Fibroblast of the conjunctiva (primary cell): Measurements from ENCODE around the gene INTS3.
"Not testable (repeated sequence)": the region's sequence is repeated elsewhere in the genome, so short reads cannot be mapped to it uniquely, and the experiment has no call there.

Experiments used
- DNase-seq: peaks from one replicate; pipeline ENCODE4 v3.0.0-alpha.2; 2010; ENCODE audit warnings: low read depth

INTS3 gene

DNA sequence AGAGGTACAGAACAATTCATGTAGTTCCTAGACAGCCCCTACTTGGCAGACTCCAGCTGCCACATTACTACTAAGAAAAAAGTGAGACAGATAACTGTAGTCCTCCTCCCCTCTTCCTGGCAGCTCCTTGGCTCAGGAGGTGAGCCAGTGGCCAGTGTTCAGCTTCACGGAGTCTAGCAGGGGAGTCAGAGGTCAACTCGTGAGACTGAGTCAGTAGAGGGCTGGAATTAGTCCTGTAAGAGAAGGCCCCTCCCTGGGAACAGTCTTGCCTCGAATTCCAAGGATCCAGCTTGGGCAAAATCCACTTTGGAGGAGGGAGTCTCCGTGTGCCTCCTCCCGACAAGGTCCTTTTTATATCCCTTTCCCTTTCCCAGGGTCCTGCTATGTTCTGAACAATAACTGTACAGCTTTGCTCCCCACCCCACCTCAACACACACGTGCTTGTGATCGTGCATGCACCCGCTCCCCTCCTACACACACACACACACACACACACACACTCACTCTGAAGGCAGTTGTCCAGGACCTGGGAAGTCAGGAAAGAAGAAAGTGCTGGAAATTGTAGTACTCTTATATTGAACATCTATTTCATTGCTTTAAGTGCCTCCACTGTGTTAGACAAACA is 24.8 kb downstream of the INTS3 start:
- peak; percentile 20 for DNase-seq

DNA sequence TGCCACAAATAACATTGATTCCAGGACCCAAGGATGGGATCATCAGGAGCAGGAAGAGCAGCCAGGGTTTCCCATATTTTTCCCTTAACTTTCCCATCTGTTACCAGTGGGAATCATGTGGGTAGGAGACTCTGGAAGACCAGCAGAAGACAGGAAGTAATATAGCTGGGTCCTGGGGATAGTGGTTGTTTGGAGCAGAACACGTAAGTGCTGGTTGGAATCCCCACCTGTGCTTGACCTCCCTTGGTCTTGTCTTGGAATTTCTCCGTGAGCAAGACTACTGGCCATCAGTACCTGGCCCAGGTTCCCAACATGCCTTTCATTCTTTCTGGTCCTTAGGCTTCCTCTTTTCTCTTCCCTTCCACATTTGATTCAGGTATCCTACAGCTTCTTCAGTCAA is 26.4 kb downstream of the INTS3 start:
- DNase-seq: no peak

DNA sequence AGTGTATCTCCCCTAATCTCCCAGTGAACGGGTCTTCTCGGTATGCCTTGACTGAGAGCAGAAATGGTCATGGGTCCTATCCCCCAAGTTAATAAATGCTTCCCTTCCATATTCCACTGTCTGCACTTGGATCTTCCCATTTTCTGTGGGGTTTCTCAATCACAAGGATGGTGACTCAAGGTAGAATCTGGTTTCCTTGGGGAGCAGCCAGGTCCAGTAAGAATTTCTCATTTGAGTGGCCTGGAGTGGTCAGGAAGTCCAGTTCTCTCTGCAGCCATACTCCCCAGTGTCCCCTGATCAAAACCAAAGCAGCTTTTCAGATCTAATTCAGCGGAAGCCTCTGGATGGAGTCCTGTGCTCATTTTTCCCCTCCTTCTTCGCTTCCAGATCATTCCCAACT is 32.6 kb downstream of the INTS3 start:
- DNase-seq: no peak

DNA sequence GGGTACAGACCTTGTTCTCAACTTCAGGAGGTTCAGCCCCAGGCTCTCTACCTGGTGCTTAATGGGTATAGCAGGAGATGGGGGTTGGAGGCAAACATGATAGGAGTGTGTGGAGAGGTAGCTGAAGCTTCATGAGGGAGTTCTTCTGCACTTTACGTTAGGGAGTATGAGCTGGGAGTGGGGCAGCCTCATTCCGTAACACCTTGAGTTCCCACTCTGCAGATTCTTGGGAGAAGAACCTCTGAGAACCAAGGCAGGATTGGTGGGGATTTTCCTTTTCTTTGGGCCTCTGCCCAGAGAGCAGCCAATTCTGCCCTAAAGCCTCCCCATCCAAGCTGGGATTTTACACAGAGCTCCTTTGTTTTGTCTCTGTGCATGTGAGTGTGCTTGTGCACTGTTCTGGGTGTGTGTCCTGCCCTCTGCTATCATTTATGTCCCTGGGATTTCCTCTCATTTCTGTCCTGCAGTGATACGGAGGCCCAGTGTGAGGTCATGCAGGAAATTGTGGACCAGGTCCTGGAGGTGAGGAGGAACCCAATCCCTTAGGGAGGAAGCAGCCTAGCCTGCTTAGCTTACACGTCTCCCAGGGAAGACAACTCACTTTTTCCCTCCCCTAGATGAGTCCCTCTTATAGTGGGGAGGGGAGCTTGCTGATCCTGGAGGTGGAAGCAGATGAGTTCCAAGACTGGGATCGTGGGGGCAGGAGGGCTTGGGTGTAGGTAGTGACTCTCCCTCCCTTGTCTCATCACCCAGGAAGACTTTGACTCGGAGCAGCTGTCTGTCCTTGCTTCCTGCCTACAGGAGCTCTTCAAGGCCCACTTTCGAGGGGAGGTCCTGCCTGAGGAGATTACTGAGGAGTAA is 35.7 kb downstream of the INTS3 start:
- DNase-seq: no peak

DNA sequence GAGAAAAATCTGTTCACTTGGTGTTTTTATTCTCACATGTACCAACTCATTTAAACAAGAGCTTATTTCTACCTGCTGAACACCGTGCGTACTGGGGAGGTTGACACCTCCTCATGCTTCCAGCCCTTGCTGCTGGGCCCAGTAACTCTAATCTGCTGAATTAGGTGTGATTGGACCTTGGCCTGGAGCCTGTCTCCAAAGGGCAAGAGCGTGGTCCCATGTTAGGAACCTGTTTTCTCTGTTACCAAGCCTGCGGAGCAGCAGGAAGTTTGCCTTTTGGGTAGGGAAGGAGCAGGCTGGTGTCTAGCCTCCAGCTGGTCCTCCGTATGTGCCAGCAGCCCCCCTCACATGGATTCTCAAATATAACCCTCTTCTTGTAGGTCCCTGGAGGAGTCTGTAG is 36.5 kb downstream of the INTS3 start:
- no peak for DNase-seq

DNA sequence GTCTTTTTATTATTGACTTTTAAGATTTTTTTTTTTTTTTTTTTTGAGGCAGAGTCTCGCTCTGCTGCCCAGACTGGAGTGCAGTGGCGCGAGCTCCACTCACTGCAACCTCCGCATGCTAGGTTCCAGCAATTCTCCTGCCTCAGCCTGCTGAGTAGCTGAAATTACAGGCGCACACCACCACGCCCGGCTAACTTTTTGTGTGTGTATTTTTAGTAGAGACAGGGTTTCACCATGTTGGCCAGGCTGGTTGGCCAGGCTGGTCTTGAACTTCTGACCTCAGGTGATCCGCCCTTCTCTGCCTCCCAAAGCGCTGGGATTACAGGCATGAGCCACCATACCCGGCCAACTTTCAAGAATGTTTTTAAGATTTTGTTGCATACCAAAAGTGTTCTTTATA is 38.8 kb downstream of the INTS3 start:
- not testable (repeated sequence) for DNase-seq

DNA sequence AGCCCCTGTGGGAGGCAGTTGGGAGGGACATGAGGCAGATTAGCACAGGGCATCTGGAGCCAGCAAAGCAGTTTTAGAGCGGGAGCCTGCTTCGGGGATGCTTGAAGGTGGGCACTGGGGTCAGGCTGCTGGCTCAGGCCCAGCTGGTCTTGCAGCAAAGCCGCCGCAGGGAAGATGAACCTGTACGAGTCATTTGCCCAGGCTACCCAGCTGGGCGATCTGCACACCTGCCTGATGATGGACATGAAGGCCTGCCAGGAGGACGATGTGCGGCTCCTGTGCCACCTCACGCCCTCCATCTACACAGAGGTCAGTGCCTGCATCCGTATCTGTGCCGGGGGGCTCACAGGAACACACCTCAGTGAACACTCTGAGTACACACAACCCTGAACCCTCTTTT is 39.7 kb downstream of the INTS3 start:
- no peak for DNase-seq

DNA sequence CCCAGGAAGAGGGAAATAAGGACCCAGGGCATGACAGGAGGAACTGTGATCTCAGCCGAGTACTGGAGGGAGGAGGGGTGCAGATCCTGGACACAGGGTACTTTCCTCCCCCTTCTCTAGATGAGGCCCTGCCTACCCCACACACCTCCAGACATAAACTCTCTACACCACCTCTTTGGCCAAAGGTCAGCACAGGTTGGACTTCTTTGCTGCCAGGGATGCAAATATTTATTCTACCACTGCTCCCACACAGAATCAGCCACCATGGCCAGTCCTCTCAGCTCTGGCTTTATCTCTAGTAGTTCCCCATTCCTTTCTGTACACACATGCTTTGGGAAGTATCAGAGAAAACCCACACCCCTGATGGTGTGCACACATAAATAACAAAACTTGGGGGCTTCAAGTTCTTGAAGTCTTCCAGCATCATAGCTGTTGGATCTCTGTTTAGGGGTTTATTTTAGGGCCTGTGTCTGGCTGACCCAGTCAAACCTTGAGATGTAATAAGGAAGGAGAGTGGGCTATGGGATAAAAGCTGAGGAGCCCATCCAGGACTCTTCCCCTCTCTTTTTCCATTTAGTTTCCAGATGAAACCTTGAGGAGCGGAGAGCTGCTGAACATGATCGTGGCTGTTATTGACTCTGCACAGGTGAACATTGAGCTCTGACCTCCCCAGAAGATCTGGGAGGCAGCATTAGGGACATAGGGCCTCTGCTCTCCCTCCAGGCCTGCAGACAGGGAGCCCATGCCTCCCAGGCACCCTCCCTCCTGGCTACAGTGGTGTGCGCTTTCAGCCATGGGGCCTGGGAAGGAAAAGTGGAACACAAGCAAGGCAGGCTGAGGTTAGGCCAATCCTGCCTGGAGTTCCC is 40.7 kb downstream of the INTS3 start:
- no peak for DNase-seq

DNA sequence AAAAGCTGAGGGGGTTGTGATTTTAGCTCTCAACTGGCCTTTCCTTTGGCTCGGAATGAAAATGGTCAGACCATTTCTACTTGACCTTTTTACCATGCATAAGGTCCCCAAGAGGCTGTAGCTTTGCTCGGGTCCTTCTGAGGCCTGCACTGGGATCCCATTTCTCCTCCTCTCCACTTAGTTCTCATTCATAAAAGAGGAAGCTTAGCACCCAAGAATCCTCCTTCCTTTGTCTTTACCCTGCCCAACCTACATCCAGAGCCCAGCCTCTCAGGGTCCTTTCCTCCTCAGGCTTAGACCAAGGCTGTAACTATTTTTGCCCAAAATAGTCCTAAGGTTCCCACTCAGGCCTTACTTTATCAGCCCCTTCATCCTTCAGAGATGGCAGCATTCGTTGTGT is 41.4 kb downstream of the INTS3 start:
- no peak for DNase-seq

DNA sequence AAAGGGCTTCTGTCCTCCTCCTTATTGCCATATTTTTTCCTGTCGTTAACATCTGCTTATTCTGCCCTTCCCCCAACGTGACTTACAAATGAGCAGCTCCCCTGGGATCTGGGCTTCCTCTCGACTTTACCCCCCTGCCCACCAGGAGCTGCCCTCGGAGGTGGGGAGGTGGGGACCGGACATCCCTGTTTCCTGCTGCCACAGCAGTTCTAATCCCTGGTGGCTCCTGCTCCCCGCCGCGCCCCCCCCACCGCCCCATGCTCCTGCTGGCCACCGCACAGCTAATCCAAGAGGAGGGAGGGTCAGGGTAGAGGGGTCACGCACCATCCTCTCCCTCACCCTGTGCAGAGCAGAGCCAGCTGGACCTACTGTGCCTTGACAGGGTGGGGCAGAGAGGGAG is 42.9 kb downstream of the INTS3 start:
- DNase-seq: no peak

DNA sequence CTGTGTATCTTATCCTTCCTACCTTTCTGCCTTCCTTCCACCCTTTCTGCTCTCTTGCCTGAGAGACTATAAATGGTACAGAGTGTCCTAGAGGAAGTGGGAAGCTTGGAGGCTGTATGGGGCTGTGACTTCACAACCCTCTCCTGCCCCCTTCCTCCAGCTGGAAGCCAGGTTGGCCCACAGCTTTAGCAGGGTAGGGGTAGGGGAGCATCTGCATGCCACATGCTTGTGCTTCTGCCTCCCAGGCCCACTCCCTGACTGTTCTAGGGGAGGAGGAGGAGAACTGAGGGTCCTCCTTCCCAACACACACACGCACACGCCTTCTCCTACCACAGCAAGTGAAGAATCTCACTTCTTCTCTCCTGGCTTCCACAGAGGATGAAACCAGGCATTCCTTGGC is 43.4 kb downstream of the INTS3 start:
- no peak for DNase-seq

DNA sequence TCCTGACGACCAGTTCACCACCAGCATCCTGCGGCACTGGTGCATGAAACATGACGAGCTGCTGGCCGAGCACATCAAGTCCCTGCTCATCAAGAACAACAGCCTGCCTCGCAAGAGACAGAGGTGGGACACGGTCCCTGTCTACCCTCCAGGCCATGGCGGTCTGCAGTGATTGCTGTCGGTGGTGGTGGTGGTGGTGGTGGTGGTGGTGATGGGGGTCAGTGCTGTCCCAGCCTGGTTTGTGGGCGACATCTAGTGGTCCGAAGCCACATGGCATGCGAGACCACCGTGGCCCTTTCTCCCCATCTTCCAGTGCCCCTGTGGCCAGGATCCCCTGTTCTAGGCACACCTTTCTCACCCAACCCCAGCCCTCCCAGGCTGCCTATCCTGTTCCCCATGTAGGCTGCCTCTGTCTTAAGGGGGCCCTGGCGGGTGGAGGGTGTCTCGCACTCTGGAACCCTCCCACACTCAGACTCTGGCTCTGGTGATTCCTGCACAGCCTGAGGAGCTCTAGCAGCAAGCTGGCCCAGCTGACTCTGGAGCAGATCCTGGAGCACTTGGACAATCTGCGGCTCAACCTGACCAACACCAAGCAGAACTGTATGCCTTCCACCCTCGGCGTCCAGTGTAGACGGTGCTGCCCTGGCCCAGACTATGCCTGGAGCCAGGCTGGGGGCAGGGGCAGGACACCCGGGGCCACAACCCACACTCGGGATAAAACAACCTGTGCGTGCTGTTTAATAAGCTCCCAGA is 44.2 kb downstream of the INTS3 start:
- DNase-seq: no peak

DNA sequence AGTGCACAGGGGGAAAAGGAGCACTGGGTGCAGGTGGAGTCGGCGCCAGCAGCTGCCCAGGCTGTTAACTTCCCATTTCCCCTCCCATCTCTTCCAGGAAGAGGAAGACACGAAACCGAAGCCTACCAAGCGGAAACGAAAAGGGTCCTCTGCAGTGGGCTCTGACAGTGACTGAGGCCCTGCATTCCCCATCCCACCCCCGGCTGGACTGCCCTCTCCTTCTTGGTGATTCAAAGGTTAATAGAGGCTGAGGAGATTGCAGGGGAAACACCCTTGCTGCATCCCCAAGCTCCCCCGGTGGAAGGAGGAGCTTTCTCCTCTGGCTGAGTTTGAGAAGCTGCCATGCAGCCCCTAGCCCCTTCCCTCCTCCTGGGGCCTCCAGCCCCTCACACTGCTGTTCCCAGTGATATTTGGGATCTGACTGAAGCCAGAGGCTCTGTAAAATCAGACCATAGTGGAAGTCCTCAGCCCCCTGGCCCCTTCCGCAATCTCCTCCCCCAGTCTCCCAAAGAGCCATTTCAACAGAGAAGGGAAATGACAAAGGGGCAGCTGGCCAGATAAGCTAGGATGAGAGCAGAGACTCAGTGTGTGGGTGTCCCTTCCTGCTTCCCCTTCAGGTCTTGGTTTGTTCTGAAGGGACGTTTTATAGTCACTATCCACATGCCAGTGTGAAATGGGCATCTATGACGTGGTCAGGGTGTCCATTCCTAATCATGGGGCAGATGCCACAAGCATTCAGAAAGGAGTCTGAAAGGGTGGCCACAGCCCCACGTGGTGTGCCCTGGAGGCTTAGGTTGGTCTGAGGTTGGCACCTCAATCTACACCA is 45.5 kb downstream of the INTS3 start:
- no peak for DNase-seq

DNA sequence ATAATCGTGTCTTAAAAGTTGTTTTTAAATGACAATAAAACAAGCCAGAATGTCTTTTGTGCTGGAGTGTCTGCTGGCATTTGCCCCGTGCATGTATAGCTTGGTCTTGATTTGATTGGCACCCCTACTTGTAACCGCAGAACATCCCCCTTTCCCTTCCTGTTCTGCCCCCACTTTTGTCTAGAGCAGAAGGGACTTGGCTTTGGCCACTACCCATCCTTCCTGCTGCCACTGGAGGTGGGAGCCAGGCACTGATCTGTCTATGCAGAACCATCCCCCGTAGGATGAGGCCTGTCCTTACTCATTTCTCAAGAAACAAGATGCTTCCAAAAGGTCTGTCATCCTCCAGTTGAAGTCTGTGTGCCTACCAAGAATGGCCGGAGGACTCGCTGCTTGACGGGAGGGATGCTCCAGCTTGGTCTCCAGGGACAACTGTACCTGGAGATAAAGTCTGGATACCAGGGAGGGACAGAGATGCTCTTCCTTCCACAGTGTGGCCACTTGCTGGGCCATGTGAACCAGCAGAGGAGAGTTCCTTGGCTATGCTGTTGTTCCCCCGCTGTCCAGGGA is 46.3 kb downstream of the INTS3 start:
- DNase-seq: no peak

DNA sequence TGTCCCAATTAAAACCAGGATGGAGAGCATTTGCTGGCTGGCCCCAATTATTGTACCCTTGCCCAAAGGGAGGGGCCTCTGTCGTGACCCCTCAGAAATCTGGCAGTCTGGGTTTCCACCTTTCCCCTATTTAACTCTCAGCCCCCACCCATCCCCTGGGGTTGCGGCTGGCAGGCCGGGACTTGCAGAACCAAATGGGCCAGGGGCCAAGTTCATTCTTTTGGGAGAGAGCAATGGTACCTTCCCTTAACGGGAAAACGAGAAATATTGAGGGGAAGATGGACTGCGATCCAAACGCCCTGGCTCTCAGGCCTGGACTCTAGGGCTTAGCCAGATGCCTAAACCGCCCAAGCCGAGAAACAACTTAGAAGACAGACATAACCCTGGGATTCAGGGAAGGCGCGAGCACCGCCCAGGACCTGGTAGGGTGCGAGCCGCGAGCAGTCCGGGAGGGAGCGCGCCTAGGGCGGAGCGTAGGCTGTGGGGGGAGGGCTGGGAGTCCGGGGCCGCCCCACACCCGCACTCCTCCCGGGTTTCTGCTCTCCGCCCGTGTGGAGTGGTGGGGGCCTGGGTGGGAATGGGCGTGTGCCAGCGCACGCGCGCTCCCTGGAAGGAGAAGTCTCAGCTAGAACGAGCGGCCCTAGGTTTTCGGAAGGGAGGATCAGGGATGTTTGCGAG is 47.1 kb downstream of the INTS3 start, which contains the start of gene SLC27A3:
SLC27A3 (plus strand) TSS at position 628 of the 678 bp plus-strand sequence. CDS start 91 bp downstream, outside the sequence.
- peak; percentile 71 for DNase-seq

DNA sequence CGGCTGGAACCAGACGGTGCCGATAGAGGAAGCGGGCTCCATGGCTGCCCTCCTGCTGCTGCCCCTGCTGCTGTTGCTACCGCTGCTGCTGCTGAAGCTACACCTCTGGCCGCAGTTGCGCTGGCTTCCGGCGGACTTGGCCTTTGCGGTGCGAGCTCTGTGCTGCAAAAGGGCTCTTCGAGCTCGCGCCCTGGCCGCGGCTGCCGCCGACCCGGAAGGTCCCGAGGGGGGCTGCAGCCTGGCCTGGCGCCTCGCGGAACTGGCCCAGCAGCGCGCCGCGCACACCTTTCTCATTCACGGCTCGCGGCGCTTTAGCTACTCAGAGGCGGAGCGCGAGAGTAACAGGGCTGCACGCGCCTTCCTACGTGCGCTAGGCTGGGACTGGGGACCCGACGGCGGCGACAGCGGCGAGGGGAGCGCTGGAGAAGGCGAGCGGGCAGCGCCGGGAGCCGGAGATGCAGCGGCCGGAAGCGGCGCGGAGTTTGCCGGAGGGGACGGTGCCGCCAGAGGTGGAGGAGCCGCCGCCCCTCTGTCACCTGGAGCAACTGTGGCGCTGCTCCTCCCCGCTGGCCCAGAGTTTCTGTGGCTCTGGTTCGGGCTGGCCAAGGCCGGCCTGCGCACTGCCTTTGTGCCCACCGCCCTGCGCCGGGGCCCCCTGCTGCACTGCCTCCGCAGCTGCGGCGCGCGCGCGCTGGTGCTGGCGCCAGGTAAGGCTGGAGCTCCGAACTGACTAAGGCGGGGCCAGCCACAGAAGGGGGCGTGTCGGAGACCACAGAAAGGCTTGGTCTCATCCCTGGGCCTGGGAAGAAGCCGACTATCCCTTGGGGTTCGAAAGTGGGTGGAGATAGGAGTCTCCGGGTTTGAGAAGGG is 47.8 kb downstream of the INTS3 start:
- peak; percentile 34 for DNase-seq

DNA sequence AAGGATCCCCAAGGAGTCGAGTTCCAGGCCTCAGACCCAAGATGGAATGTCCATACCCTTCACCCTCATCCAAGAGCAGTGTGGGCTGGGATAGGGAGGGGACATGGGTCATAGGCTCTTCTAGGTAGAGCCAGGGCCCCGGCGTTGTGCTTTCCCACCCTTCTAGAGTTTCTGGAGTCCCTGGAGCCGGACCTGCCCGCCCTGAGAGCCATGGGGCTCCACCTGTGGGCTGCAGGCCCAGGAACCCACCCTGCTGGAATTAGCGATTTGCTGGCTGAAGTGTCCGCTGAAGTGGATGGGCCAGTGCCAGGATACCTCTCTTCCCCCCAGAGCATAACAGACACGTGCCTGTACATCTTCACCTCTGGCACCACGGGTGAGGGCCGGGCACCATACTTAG is 48.5 kb downstream of the INTS3 start:
- no peak for DNase-seq

DNA sequence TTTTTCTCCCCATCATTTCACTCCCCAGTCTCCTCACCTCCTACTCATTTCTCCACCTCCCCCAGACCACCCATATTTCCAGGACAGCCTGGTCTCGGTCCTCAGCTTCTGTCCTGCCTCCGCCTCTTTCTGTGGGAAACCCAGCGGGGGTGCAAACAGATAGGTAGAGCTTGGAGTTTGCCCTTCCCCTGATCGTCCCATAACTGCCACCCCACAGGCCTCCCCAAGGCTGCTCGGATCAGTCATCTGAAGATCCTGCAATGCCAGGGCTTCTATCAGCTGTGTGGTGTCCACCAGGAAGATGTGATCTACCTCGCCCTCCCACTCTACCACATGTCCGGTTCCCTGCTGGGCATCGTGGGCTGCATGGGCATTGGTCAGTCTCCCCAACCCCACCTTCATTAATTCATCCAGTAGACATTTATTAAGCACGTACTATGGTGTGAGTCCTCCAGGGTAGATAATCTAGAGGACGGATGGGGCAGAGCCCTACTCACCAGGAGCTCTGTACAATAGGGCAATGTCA is 49.1 kb downstream of the INTS3 start:
- DNase-seq: no peak

DNA sequence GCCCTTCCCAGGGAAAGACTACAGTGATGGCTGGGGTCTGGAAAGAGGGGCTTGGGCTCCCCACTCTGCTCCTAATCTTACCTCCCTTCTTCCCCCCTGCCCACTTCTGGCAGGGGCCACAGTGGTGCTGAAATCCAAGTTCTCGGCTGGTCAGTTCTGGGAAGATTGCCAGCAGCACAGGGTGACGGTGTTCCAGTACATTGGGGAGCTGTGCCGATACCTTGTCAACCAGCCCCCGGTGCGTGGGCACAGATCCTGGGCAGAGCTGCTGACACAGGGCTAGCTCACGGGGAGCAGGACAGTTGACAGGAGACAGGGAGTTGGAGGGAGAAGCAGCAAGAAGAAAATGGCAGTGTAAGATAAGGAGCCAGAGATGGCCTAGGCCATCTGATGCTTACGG is 49.8 kb downstream of the INTS3 start:
- no peak for DNase-seq
